NCI-H510A treated with DMSO at 0.1 percent for 48 hours (cell line): ENCODE results near the gene C11orf97.
"Not testable (repeated sequence)": the region's sequence is repeated elsewhere in the genome, so short reads cannot be mapped to it uniquely, and the experiment has no call there.

ENCODE experiments used
- DNase-seq: peaks from one replicate; lab custom pipeline; 2025; lab: John Stamatoyannopoulos, UW

Gene C11orf97

GRCh38 chr11:94557992-94558391 is 45.7 kb downstream of the C11orf97 start:
- DNase-seq = no peak

GRCh38 chr11:94558468-94558867 is 46.2 kb downstream of the C11orf97 start:
- no peak for DNase-seq

DNA sequence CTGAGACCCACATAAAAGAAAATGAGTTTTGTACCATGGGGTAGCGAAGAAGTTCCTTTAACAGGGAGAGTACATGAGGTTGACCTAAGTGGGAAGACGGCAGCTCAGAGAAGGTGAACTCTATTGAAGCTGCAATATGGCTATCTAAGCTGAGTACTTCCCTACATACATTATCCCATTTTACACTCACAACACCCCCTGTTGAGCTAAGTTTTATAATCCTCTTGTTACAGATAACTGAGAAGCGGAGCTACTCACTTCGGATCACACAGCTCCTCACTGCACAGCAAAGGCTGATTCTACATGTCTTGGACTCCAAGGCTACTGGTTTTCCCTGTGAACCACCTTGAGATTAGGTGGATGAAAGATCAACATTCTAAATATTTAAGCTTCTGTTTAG is 46.7 kb downstream of the C11orf97 start:
- no peak for DNase-seq

- no peak for DNase-seq
Observed at GRCh38 chr11:94559361-94559760, 47.1 kb downstream of the C11orf97 start.

GRCh38 chr11:94560834-94561233 is 48.6 kb downstream of the C11orf97 start:
- no peak for DNase-seq

DNA sequence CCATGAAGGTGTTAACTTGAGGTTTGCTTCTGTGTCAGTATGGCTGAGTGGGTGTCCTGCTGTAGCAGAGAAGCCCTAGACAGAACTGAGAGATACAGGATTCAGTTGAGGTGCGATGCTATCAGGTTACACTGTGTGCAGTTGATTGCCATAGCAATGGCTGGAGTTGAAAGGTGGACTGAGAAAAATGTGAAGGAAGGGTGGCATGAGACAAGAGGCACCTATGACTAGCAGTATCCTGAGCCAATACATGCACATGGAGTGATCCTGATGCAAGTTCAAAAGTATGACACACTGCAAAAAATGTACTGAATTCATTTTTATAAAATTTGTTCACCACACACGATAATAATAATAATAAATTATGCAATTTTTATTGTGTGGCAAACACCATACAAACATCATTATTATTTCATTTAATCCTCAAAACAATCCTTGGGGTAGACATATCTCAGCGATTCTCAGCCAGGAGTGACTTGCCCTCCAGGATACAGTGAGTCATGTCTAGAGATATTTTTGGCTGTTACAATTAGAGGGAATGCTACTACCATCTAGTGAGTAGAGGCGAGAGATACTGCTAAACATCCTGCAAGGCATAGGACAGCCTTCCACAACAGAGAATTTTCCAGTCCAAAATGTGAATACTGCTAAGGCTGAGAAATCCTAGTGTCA is 51.1 kb downstream of the C11orf97 start:
- no peak for DNase-seq

GRCh38 chr11:94563848-94564467 is 51.7 kb downstream of the C11orf97 start:
- no peak for DNase-seq

DNA sequence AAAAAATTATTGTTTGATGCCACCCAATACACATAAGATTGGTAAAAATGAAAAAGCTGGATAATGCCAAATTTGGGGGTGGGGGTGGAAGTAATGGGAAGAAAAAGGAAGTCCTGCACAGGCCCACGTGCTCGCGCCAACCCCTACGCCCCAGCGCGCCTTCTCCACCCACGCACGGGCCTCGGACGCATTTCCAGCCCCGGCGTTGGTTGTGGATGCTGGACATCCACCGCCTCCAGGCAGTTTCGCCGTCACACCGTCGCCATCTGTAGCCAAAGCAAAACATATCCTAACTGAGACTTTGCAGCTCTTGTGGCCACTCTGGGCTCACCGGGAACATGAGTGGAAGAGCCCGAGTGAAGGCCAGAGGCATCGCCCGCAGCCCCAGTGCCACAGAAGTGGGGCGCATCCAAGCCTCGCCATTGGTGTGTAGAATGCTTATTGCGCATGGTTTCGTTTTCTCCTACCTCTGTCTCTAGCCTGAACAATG is 55.0 kb downstream of the C11orf97 start, which contains the start of gene PIWIL4:
PIWIL4 (plus strand) TSS at position 188 of the 490 bp plus-strand sequence; CDS start at position 339, 151 bp downstream.
- no peak for DNase-seq

DNA sequence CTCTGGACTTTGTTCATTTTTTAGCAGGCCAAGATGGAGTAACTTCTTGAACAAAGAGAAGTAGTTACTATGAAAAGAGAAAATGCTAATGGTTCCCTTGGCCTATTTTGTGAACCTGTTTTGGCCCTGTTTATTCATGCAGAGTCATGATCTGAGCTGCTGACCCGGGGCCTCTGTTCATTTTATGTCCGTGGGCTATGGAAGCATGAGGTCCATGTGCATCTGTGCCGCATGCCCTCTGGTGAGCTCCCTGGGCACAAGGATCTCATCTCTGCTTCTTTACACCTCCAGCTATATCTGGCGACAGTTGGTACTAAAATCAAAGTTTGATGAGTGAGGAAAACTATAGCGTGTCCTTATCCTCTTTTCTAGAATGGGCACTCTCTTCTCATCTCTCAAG is 55.9 kb downstream of the C11orf97 start:
- DNase-seq = no peak

- no peak for DNase-seq
Observed at GRCh38 chr11:94568717-94569116, 56.5 kb downstream of the C11orf97 start.

DNA sequence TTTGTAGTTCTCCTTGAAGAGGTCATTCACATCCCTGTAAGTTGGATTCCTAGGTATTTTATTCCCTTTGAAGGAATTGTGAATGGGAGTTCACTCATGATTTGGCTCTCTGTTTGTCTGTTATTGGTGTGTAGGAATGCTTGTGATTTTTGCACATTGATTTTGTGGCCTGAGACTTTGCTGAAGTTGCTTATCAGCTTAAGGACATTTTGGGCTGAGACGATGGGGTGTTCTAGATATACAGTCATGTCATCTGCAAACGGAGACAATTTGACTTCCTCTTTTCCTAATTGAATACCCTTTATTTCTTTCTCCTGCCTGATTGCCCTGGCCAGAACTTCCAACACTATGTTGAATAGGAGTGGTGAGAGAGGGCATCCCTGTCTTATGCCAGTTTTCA is 60.7 kb downstream of the C11orf97 start:
- not testable (repeated sequence) for DNase-seq

DNA sequence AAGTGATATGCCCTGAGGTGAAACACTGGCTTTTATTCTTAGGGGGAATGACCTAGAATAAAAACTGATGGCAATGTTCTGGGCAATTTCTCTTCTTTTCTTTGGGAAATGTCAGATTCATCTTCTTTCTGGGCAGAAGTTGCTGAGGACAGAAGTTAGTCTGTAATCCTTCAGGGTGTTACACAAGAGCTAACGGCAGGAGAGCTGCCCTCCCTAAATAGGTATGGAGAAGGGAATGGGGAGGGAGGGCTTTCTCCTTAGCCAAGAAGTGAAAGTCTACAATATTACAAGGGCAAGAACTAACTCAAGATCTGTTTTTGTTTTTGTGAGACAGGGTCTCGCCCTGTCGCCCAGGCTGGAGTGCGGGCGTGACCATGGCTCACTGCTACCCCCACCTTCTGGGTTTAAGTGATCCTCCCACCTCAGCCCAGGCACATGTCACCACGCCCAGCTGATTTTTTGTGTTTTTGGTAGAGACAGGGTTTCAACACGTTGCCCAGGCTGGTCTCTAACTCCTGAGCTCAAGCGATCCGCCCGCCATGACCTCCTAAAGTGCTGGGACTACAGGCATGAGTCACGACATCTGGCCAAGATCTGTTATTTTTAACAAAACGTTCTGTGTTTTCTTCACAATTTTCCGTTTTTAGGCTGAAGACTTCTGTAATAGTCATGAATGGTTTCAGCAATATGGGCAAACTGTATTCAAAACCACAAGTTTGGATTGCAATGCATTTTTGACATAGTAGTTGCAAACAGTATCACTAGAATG is 62.1 kb downstream of the C11orf97 start:
- no peak for DNase-seq

- no peak for DNase-seq
Observed at GRCh38 chr11:94576306-94576705, 64.0 kb downstream of the C11orf97 start.

- no peak for DNase-seq
Observed at GRCh38 chr11:94577841-94578240, 65.6 kb downstream of the C11orf97 start.
